HFFc6 (cell line): ENCODE measurements around the gene NPSR1. TPM values are rescaled to one million over a fixed set of nuclear protein-coding genes. Genes with fewer than 3 reads are reported as not detected.

ENCODE experiments used
- DNase-seq: peaks from one replicate; pipeline ENCODE4 v3.0.0-alpha.2; 2018
- H3K27ac Mint-ChIP-seq: 2 replicates; pipeline ENCODE4 v1.8.0; 2020; ENCODE audit warnings: mild to moderate bottlenecking, mixed read lengths
- H3K27me3 Mint-ChIP-seq: 2 replicates; pipeline ENCODE4 v1.8.0; 2021; ENCODE audit warnings: mild to moderate bottlenecking, moderate library complexity, mixed read lengths; ENCODE audit not compliant: insufficient read depth
- H3K36me3 Mint-ChIP-seq: 2 replicates; pipeline ENCODE4 v1.8.0; 2021; ENCODE audit warnings: low read depth, mixed read lengths
- H3K4me1 Mint-ChIP-seq: 2 replicates; pipeline ENCODE4 v1.8.0; 2020; ENCODE audit warnings: low read depth, mixed read lengths
- H3K4me3 Mint-ChIP-seq: 2 replicates; pipeline ENCODE4 v1.8.0; 2020; ENCODE audit warnings: mild to moderate bottlenecking, moderate library complexity, mixed read lengths
- H3K9me3 Mint-ChIP-seq: 2 replicates; pipeline ENCODE4 v1.8.0; 2020; ENCODE audit warnings: mild to moderate bottlenecking, mixed read lengths
- total RNA-seq, 6 experiments: library from RNA; stranded (reverse); fragmentation: NEBNext Ultra II Directional; extraction: Animal tissue kit (Norgen Biotek cat#: 25700); gene quantifications; 2 replicates in 1 of 6; 3 replicates in 5 of 6; pipeline ENCODE4 v1.2.3, GENCODE V29; 2021
- TF ChIP-seq, protein P1 (sequence below): fragments of 200-600 bp; sonication (generic); IDR thresholded peaks from 2 replicates; pipeline ENCODE4 v1.5.0; 2021; ENCODE audit warnings: antibody characterized with exemption, mild to moderate bottlenecking

NPSR1 gene
- total RNA-seq, 6 experiments from 2014 or later, result not detected

DNA sequence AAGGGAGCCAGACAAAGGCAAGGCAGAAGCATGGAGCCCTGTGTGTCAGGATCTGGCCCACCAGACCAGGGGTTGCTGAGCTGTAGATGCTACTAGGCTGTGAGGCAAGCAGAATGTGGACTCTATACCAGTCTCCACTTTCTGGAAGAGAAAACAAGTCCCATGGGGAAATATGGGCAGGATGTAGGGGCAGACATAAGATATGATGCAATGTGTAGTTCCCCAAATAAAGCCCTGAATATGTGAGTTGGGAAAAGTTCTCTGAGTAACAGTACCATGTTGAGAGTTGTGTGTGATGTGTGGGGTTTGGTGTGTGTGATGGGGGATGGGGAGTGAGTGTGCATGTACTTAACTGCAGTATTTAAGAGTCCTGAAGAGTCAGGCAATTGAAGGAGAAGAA is 62.3 kb downstream of the NPSR1 start:
- Mint-ChIP-seq H3K27ac (no peak overlapping the region), H3K9me3 (no peaks in the 10 kb centered on the region; the same call in 1 of the 2 replicates), H3K36me3 (no peaks in the 10 kb centered on the region), H3K4me3 (no peak overlapping the region), H3K4me1 (no peaks in the 10 kb centered on the region), H3K27me3 (no peaks in the 10 kb centered on the region; the same call in 1 of the 2 replicates)
- TF ChIP-seq, protein P1, sequence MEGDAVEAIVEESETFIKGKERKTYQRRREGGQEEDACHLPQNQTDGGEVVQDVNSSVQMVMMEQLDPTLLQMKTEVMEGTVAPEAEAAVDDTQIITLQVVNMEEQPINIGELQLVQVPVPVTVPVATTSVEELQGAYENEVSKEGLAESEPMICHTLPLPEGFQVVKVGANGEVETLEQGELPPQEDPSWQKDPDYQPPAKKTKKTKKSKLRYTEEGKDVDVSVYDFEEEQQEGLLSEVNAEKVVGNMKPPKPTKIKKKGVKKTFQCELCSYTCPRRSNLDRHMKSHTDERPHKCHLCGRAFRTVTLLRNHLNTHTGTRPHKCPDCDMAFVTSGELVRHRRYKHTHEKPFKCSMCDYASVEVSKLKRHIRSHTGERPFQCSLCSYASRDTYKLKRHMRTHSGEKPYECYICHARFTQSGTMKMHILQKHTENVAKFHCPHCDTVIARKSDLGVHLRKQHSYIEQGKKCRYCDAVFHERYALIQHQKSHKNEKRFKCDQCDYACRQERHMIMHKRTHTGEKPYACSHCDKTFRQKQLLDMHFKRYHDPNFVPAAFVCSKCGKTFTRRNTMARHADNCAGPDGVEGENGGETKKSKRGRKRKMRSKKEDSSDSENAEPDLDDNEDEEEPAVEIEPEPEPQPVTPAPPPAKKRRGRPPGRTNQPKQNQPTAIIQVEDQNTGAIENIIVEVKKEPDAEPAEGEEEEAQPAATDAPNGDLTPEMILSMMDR, result no peak
- no peak for DNase-seq

DNA sequence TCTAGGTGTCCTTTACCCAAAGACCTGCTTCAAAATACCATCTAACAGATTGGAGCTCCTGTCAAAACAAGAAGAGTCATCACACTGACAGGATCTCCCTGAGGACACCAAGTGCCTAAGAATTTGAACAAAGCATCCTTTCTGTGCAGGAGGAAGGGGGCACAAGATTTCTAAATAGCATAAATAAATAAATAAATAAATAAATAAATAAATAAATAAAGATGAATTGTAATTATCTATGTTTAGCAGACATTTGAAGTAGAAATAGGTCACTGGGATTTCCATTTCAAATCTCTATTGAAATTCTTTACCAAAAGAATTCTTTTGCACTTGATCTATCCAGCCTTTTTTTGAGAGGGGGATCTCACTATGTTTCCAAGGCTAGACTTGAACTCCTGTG is 65.3 kb downstream of the NPSR1 start:
- no peak overlapping the region for H3K4me3 Mint-ChIP-seq
- H3K4me1 Mint-ChIP-seq, result no peaks in the 10 kb centered on the region
- TF ChIP-seq, protein P1, result no peak
- H3K36me3 Mint-ChIP-seq, result no peaks in the 10 kb centered on the region
- no peaks in the 10 kb centered on the region; the same call in 1 of the 2 replicates for H3K27me3 Mint-ChIP-seq
- no peak overlapping the region for H3K27ac Mint-ChIP-seq
- DNase-seq, result no peak
- no peaks in the 10 kb centered on the region for H3K9me3 Mint-ChIP-seq

DNA sequence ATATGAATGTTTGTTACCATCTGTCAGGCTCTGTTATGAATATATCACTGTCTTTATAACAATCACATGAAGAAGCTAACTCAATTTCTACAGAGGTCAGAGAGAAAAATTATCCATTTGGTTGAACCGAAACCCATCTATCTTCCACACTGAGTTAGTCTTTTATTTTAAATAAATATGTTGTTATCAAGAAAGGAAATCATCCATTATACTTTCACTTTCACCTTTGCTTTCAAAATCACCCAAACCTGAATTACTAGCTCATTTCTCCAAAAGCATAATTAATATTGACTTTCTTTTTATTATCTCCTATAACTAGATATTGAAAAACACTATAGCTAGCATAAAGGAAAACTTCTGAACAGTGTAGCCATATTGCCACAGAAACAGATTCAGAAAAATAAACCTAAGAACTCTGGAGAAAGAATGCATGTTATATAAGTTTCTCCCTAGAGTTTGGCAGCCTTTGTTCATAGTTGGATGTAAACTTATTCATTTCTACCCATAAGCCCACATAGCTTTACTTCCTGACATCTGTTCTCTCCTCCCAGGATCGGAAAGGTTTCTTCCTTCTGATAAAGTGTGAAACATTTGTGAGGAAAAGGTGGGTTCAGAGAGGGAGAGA is 66.0 kb downstream of the NPSR1 start:
- no peak for DNase-seq
- TF ChIP-seq, protein P1, result no peak
- H3K27ac Mint-ChIP-seq, result no peak overlapping the region
- H3K4me3 Mint-ChIP-seq, result peak overlapping the region; percentile 39; the same call in 1 of the 2 replicates
- H3K27me3 Mint-ChIP-seq, result no peaks in the 10 kb centered on the region; the same call in 1 of the 2 replicates
- H3K36me3 Mint-ChIP-seq, result no peaks in the 10 kb centered on the region
- no peaks in the 10 kb centered on the region for H3K4me1 Mint-ChIP-seq
- H3K9me3 Mint-ChIP-seq, result no peaks in the 10 kb centered on the region

DNA sequence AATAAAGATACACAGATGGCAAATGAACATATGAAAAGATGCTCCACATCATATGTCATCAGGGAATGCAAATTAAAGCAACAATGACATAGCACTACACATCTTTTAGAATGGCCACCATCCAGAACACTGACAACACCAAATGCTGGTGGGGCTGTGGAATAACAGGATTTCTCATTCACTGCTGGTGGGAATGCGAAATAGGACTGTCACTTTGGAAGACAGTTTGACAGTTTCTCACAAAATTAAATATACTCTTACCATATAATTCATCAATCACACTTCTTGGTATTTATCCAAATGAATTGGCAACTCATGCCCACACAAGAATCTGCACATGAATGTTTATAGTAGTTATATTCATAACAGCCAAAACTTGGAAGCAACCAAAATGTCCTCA is 68.2 kb downstream of the NPSR1 start:
- no peak for DNase-seq
- Mint-ChIP-seq H3K4me3 (no peak overlapping the region), H3K36me3 (no peaks in the 10 kb centered on the region), H3K4me1 (no peaks in the 10 kb centered on the region), H3K27ac (no peak overlapping the region), H3K9me3 (no peaks in the 10 kb centered on the region), H3K27me3 (no peaks in the 10 kb centered on the region)
- TF ChIP-seq, protein P1, result no peak

DNA sequence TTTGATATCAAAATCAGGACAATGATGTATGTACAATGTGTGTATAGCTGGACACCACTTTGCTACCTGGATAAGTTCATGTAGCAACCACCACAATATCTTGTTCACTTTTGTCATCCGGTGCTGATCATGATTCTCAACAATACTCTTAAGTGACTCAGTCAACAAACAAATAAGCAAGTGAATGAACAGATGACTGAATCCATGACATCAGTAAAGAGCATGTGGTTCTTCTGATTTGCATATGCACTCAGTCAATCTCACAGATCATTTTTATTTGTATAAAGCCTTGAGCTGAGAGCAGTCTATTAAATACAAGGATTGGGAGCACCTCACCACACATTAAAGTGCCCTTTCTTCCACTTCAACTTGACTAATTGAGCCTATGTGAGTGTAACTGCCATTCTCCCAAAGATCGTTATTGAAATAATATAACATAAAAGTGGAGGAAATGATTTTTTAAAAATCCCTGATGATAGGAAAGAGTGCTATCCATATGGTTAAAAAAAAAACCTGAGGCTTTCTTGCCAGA is 69.5 kb downstream of the NPSR1 start:
- no peaks in the 10 kb centered on the region for H3K36me3 Mint-ChIP-seq
- no peak for DNase-seq
- peaks cover 3% of the 10 kb centered on the region; the same call in 1 of the 2 replicates for H3K27me3 Mint-ChIP-seq

More for the DNA sequence above, 69.5 kb downstream of the NPSR1 start:
- no peak overlapping the region for H3K27ac Mint-ChIP-seq
- no peaks in the 10 kb centered on the region for H3K4me1 Mint-ChIP-seq
- no peak overlapping the region for H3K4me3 Mint-ChIP-seq
- TF ChIP-seq, protein P1, result no peak
- no peaks in the 10 kb centered on the region for H3K9me3 Mint-ChIP-seq
